HG03439 (cell line): Measurements from ENCODE around the gene MYH10.

Source experiments
- ATAC-seq: cut with Tn5 transposase; IDR thresholded peaks from one replicate; pipeline ENCODE4 v1.9.1; 2021; ENCODE audit warnings: mild to moderate bottlenecking, moderate library complexity; ENCODE audit not compliant: unreplicated experiment

Gene MYH10

DNA sequence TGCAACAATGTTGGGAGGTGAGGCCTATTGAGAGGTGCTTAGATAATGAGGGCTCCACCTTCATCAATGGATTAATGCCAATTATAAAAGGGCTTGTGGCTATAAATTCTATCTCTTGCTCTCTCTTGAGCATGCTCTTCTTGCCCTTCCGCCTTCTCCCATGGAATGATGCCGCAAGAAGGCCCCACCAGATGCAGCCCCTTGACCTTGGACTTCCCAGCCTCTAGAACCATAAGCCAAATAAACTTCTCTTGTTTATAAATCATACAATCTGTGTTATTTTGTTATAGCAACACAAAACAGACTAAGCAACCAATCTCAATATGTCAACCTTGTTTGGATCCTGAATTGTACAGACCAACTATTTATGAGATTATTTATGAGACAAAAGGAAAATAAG lies 20.0 kb downstream of the MYH10 start:
- ATAC-seq, result no peak

DNA sequence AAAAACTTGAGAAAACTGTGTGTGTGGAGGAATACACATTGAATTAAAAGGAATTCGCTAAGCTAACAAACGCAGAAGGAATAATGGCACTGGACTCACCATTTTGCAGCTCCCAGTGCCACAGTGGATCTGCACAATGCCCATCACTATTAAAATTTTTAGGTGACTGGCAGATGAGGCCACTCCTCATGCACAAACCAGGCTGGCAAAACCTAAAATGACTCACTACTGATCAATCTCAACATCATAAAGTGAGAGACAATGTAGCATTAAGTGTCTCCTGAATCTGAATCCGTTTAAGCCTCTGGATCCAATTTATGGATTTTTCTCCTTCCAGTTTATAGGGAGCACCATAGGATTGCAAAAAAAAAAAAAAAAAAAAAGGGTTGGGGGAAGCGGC lies 20.6 kb downstream of the MYH10 start:
- no peak for ATAC-seq

DNA sequence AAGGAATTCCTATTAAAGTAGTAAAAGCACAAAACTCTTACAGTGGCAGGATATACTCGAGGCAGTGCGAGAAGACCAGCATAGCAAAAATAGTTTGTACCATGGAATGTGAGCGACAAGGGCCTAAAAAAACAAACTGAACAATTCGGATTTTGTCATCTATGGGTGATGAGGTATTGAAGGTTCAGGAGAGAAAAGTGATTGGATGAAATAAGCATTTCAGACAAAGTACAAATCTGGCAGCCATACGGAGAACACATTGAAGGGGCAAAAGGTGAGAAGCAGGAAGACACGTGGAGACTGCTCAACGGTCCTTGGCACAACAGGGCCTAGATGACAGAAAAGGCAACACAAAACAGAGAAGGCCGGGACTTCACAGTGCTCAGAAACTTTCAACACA lies 22.5 kb downstream of the MYH10 start:
- no peak for ATAC-seq

DNA sequence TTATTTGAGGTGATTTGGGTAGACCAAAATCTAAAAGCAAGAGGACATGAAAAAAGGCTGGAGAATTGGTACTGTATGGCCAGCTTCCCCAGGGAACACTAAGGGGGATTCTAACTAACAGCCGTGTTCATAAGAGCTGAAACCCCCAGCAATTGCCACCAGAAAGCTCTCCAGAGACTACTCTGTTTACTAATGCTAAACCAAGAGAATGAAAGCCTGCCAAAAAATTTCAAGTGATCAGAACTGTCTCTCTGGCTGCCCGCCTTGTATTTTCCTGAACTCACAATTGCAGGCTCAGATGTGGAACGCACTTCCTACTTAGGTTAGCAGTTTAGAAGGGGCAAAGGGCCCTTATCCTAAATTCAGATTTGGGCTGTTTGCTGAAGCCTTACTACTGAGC lies 24.1 kb downstream of the MYH10 start:
- no peak for ATAC-seq

DNA sequence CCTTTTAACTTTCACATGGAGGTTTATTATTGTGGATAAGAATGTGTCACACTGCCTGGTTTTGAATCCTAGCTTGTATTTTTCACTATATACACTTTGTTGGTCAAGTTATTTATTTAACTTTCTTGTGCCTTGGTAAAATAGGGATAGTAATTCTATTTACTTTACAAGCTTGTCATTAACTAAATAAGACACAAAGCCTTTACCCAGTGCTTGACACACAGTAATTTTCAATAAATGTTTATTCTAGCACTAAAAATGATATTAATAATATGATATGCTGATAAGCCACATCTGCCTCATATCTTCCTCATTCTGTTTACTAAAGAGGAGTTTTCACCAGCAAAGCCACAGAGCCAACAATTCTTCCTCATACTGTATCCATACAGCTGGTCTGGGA lies 27.8 kb downstream of the MYH10 start:
- no peak for ATAC-seq

DNA sequence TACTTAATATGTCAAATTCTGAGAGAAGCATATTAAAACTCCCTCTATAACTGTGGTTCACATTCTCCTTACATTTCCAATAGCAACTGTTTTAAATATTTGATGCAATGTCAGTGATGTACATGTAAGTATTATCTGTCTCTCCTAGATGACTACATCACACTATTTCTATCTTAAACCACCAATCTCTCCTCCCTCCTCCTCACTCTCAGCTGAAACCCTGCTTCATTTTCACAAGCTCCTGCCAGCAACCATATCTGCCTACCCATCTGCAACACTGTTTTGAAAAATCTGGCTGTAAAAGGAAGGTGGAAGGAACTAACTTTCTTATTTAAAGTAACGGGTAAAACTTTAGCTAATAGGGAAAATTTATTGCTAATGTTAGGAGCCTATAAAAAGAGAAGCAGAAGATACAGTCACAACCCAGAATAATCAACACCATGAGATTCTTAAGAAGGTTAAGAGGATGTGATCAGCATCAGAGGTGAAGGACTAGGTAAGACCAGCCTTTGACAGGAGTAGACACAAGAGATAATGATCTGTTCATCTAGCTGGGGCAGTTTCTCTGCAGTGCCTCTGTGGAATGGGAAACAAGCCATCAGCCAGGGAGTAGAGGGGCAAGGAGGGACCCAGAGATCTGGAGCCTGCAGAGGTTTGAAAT lies 31.0 kb downstream of the MYH10 start:
- no peak for ATAC-seq

DNA sequence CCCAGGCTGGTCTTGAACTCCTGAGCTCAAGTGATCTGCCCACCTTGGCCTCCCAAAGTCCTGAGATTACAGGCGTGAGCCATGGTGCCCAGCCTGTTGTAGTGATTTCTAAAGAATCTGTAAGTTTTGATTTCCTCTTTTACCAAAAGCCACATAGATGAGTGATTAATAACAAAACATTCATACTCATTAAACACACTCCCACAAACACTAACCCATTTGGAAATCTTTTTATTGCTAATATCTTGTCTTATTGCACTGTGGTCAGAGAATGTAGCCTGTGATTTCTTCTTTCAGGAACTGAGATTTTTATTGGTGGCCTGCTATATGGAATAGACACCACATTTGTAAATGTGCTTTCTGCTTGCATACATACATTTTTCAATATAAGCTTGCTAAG lies 31.6 kb downstream of the MYH10 start:
- ATAC-seq, result no peak

DNA sequence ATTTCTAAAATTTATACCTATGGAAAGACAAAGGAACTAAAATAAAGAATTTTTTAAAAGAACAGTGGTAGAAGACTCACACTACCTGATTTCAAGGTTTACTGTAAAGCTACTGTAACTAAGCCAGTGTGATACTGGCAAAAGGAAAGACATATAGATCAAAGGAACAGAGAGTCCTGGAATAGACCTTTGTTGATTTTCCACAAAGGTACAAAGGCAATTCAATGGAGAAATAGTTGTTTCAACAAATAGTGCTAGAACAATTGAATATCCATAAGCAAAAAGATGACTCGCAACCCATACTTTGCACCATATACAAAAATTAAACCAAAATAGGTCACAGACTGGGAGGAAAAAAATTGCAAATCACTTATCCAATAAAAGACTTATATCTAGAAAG lies 36.7 kb downstream of the MYH10 start:
- no peak for ATAC-seq

DNA sequence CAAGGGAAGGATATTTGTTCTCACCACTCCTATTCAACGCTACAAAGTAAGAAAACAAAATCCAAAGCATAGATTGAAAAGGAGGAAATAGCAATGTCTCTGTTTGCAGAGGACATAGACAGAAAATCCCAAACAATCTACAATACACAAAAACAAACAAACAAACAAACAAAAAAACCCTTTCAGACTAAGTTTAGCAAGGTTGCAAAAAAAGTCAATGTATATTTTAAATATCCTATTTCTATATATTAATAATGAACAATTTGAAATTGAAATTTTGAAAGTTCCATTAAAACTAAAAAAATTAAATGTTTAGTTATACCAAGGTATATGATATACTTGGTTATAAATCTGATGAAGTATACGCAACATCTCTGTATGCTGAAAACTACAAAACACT lies 37.2 kb downstream of the MYH10 start:
- no peak for ATAC-seq

DNA sequence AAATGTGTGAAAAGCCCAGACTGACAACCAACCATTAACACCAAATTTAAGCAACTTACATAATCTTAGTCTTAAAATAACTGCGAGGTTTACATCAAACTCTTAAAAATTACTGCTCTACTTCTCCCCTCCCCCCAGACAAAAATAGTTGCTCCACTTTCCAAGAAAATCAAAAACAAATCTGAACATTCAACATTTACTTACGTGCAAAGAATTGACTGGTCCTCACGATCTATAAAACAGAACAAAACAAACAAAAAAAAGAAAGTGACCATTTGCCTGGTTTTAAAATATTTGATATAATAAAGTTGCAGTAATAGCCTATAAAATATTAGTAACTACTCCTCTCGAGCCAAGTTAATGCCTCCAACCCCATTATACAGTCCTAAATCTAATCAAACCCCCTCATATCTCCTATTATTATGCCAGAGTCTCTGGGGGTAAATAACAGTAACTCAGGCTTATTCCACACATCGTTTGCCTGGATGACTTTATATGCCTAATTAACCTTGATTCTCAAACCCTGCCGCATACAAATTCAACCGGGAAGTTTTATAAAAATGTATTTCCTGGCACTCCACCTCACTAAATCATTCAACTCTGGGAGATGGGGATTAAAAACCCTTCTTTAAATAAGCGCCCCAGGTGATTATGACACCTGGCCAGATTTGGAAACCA lies 41.5 kb downstream of the MYH10 start:
- ATAC-seq, result no peak

DNA sequence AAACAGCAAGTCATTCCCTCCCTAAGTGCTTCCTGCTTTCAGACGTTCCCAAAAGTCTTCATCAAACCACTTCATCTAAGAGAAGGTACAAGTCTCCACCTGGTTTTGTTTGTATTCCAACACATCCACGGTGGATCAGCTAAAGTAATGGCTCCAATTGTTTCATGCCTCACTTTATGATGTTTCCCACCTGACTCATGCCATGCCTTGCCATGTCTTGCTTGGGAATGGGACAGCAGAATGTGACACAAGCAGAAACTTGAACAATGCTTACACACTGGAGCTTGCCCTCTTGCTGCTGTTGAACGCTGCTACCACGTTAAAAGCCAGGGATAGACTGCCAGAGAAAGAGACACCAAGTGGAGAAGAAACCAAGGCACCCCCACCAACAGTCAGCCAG lies 43.8 kb downstream of the MYH10 start:
- no peak for ATAC-seq

DNA sequence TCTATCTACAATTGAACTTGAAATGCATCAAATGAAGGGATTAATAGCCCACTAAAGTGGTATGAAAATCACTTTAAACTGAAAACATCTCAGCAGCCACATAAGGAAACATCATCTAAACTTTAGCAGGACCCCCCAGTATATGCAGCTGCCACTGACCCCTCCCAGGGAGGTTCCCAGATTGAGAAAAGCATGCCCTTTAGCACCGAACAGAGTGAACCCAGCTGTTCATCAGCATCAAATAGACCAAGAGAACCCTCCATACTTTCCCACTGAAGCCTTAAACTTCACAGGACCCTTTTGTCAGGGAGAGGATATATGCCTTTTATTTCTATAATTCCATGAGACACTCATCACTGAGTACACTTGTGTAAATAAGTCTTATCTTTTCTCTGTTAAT lies 44.6 kb downstream of the MYH10 start:
- no peak for ATAC-seq

DNA sequence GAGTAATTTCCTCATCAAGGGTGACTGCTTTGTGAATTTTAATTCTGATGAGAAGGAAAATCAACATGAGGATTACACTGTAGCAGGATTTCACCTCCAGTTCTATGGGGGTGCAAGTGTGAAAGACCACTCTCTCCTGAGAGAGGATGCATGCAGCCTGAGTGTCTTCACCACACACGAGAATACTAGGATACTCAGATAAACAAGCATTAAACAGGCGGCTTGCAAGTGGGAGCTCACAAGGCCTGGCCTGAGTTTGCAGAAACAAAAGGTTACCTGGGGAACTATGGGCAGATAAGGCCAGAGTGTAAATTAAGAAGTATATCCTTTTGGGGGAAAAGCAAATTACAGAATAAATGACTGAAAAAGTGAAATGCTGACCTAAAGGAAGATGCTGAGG lies 46.6 kb downstream of the MYH10 start:
- ATAC-seq, result no peak

DNA sequence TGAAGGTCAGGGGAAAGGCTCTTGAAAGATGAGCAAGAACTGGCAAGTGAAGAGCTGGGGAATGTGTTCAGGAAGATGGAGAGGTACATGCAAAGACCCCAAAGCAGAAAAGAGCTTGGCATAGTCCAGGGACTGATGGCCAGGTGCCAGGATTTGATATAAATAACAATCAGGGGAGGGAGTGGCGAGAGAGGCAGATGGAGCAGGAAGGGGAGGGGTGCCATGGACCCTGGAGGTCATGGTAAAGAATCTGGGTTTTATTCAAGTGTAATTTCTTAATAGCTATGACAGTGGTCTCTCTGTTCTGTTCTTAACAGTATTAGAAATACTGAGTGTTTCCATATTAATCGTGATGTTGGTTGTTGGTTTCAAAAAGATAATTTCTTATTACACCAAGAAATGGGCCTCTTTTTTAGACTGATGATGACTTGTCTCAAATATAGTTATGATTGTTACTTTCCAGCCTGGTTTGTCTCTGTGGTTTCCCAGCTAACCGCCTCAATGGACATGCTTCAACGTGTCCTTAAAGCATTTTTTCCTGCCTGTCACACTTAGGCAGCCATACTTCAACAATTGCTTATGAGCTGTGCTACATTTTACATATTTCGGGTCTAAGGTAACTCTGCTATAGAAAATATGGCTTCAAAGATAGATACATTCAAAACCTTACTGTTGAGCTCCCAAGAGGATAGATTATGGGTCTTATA lies 49.4 kb downstream of the MYH10 start:
- no peak for ATAC-seq

DNA sequence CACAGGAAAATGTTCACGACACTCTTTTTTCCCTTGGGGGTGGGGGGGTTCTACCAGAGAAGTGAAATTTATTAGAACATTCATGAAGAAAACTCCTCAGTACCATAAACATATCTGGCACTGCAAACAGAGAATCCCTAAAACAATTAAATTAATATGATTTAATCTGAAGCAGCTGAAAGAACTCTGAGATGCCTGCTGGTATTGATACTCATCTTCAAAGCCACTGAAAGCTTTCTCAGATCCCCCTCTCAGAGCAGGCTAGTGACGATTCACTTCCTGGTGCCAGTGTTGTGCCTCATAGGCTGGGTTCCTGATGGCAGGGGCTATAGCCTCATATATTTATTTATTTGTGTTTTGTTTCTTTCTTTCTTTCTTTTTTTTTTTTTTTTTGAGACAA lies 52.7 kb downstream of the MYH10 start:
- no peak for ATAC-seq

DNA sequence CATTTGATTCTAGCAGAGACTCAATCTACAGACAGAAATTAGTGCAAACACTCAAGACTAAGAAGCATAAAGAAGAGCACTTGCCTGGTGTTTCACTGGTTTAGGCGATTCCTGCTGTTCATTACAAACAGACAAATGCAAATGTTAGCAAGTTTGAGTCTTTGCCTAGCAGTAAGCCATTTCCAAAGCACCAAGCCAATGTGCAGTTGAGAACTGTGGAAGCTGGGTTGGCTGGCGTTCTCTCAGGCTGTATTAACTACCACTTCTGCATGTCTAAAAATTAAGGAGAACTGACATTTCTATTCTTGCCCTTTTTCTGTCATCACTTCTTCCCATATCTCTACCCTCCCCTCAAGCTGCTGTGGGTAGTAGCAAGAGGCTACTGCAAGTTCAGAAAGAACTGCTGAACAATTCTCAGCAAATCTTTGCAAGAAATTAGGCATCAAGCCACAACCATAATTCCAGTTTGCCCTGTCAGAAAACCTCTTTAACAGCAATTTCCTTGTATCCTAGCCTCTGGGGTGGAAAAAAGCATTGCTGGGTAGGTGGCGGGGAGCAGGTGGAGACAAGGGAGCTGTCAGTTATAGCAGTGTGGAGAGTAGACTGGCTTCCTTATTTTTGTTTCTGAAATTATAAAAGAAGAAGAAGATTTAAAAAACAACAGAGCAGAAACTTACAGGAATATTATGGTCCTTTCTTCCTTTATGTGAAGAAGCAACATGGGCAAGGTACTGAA lies 53.8 kb downstream of the MYH10 start:
- ATAC-seq, result no peak

DNA sequence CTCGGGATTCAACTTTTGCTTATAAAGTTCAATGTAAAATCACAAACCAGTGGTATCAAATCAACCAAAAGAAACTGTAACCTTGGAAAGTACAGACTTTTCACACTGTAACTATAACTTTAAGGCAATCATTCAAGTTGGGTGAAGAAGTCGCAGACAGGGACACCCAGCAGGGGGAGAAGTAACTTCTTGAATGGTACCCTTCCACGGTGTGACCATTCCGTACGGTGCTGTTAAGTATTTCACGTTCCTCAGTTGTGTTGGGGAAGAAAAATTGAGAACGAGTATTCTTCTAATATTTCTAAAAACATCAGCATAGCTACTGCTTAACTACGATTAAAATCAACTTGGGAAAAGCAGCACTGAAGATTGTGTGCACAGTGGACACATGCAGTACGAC lies 55.8 kb downstream of the MYH10 start:
- no peak for ATAC-seq

DNA sequence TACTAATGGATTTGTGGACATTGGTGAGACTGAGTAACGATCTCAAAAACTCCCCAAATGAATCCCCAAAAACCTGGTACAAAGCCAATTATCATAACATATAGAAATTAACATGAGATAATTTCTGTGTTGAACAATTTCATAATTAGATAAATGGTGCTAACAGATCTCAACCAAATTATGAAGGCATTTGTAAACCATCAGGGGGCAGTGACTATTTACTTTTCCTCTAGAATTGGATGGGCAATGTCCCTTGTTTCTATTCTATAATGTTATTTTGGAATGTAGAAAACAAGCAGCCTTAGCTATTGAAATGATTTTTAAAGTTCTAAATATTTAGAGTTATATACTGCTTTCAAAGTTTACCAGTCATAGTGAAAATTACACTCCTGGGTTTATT lies 57.8 kb downstream of the MYH10 start:
- no peak for ATAC-seq

DNA sequence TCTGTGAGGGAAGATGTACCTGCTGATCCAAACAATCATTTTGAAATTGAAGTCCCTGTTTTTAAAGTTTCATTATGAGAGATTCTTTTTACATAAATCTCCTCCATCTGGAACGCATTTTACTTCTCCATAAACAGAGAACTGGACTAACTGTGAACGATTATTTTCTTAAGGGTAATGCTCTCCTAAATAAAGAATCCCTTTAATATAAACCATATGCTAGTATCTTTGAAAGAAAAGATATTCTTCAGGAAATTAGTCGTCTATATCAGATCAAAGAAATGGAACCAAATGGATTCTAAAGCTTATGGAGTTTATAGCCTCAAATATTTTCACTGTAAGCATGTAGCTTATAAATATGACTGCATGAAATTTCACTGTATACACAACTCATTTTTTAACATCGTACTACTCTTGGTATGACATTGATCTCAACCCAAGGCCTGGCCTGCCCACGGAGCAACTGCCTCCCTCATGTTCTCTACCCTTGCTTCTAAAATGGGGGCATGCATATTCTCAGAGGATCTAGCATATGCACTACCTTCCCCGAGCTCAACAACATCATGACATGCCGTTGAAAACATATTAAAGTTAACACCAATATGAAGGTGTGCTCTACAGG lies 66.4 kb downstream of the MYH10 start:
- ATAC-seq, result no peak

DNA sequence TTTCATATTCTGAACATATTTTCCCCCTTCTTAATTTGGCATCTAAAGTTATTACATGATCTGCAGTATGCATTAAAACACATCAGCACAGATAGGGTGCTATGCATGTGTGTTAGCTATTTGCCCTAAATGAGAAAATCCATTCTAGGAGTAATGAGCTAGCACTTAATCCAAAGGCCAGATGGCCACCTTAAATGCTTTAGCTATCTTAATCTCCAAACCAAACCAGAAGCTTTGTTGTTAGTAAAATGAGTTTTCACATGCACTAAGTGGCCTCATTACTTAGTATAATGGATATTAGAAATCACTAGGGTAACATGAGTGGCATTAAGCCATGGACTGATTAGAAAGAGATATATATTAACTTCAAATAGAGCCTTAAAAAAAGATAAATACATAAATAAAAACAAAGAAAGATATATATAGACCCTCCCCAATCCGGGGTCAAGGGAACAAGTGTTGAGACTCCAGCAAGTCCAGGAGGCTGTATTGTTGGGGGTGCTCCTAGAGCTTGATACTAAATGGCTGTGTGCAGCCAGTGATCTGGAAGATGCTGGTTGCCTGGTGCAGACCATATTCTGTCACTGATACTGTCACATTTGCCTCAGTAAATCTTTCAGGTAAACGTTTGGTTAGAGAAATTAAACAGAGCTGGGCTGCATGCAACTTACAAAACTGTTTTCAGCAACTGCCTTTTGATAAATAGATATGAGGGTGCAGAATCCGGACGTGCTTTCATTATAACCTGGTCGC lies 67.3 kb downstream of the MYH10 start:
- no peak for ATAC-seq

DNA sequence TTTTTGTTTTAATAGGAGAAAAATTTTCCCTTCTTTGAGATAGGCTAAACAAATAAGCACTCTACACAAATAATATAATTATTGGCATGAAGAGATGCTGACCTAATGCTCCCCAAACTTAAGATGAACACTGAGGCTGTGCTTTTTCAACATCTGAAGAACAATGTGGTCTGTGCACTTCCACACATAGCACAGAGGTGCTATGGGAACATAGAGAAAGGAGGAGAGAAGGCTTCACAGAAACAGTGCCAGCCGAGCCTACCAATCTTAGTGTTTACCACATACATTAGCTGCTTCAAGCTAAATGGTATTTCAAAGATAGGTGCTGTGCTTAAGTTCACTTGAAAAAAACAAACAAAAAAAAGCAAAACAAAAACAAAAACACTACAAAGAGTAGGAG lies 72.4 kb downstream of the MYH10 start:
- ATAC-seq, result no peak
